Right lobe of liver (tissue), 4 donors: ENCODE data around the gene SYPL2.

Experiments used
- CTCF ChIP-seq, 4 donors: fragments of 200-600 bp in 3 of 4; fragments of 450-650 bp in 1 of 4; IDR thresholded peaks; one replicate each; pipeline versions ENCODE4 v1.5.1 to v1.8.0; 2016 to 2022; ENCODE audit warnings: antibody characterized with exemption in 4 of 4, mild to moderate bottlenecking in 2 of 4
- POLR2A ChIP-seq: fragments of 450-650 bp; IDR thresholded peaks from one replicate; pipeline ENCODE4 v1.6.1; 2017; ENCODE audit warnings: antibody characterized with exemption, mild to moderate bottlenecking
- donor health status: DM: no; HTN: no; CAD: no.
- donor health status: DM: no; HTN: no; CAD: no.
- donor health status: DM: no; HTN: yes; CAD: no.

- no peak for TF ChIP-seq CTCF (IDR thresholded peaks at IDR 0.05)
- TF ChIP-seq POLR2A, result no peak
Observed at GRCh38 chr1:109527098-109527811, 60.9 kb downstream of the SYPL2 start.
